Measurements from ENCODE around the gene WASHC4.

DNA sequence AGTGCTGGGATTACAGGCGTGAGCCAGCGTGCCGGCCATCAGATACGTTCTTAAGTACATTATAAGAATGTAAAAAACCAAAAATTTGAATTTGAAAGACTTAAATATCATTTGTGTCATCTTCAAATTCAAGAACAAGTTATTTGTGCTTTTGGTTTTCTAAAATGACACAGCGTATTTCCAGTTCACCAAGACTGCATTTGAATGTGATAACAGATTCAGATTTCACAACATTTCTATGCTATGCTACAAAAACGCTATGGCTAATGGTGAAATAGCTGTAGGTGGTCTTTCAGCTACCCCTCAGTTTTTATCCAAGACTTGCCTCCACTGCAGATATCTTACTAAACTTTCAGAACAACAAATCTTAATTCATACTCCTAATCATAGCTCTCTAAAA, 81.8 kb downstream of the WASHC4 start:
- TF ChIP-seq, protein P1, sequence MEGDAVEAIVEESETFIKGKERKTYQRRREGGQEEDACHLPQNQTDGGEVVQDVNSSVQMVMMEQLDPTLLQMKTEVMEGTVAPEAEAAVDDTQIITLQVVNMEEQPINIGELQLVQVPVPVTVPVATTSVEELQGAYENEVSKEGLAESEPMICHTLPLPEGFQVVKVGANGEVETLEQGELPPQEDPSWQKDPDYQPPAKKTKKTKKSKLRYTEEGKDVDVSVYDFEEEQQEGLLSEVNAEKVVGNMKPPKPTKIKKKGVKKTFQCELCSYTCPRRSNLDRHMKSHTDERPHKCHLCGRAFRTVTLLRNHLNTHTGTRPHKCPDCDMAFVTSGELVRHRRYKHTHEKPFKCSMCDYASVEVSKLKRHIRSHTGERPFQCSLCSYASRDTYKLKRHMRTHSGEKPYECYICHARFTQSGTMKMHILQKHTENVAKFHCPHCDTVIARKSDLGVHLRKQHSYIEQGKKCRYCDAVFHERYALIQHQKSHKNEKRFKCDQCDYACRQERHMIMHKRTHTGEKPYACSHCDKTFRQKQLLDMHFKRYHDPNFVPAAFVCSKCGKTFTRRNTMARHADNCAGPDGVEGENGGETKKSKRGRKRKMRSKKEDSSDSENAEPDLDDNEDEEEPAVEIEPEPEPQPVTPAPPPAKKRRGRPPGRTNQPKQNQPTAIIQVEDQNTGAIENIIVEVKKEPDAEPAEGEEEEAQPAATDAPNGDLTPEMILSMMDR (conservative IDR thresholded peaks at IDR 0.05; ENCODE audit: low read depth in 2 of 2): no peak
- TF ChIP-seq POLR2AphosphoS5 (IDR thresholded peaks at IDR 0.05; ENCODE audit: low read depth) (no peak), EZH2 (IDR thresholded peaks at IDR 0.05; ENCODE audit: low read depth, unreplicated experiment) (no peak)

Measured in GM23338 (cell line).